HEK293 (cell line): Measurements from ENCODE around the gene BCR.

Experiments used
- CTCF ChIA-PET: fragments of 350-600 bp; formaldehyde crosslinking; extraction: SDS; loops from one replicate; lab custom pipeline; 2021; ENCODE audit warnings: antibody characterized with exemption; lab: Yijun Ruan, JAX
- POLR2A ChIA-PET: fragments of 300-600 bp; formaldehyde crosslinking; extraction: SDS; loops from one replicate; lab custom pipeline; 2020; ENCODE audit warnings: antibody characterized with exemption, inconsistent platforms; lab: Yijun Ruan, JAX
- H3K27ac ChIP-seq: fragments of 200-500 bp; sonication (Bioruptor generic); 2 replicates; pipeline ENCODE4 v1.5.1; 2014; ENCODE audit warnings: low read depth, low read length, control low read depth, inconsistent platforms; ENCODE audit errors: extremely low read depth
- H3K36me3 ChIP-seq, 2 experiments: fragments of 200-500 bp in 1 of 2; sonication (Bioruptor generic) in 1 of 2; 1 replicate in 1 of 2; 2 replicates in 1 of 2; pipeline ENCODE4 v1.5.1; 2014 to 2017; ENCODE audit warnings: inconsistent platforms in 2 of 2, low read length in 2 of 2; ENCODE audit not compliant: control insufficient read depth in 2 of 2, insufficient read depth in 1 of 2
- H3K4me1 ChIP-seq: fragments of 200-500 bp; sonication (Bioruptor generic); 2 replicates; pipeline ENCODE4 v1.5.1; 2014; ENCODE audit warnings: mild to moderate bottlenecking, low read length, inconsistent platforms; ENCODE audit not compliant: control insufficient read depth, insufficient read depth
- H3K4me3 ChIP-seq: 2 replicates; pipeline ENCODE4 v1.5.1; 2011; ENCODE audit warnings: low read depth, mild to moderate bottlenecking, control low read depth, low read length, moderate library complexity
- H3K9me3 ChIP-seq: fragments of 200-500 bp; sonication (Bioruptor generic); 2 replicates; pipeline ENCODE4 v1.5.1; 2014; ENCODE audit warnings: low read depth, low read length, inconsistent platforms; ENCODE audit not compliant: control insufficient read depth, insufficient read depth
- BCL11B ChIP-seq: fragments of 450-650 bp; formaldehyde crosslinking; IDR thresholded peaks from 2 replicates; pipeline ENCODE4 v1.5.1; 2016; ENCODE audit warnings: low read depth, missing biosample characterization, missing genetic modification characterization
- GLI2 ChIP-seq: fragments of 450-650 bp; formaldehyde crosslinking; IDR thresholded peaks from 2 replicates; pipeline ENCODE4; 2017; ENCODE audit warnings: missing biosample characterization, missing genetic modification characterization, low read depth, borderline replicate concordance
- KLF8 ChIP-seq: fragments of 450-650 bp; formaldehyde crosslinking; IDR thresholded peaks from 2 replicates; pipeline ENCODE4 v1.5.1; 2016; ENCODE audit warnings: missing biosample characterization, missing genetic modification characterization
- PRDM4 ChIP-seq: fragments of 450-650 bp; formaldehyde crosslinking; IDR thresholded peaks from 2 replicates; pipeline ENCODE4 v1.5.1; 2017; ENCODE audit warnings: missing biosample characterization, missing genetic modification characterization
- SP3 ChIP-seq: fragments of 450-650 bp; formaldehyde crosslinking; IDR thresholded peaks from 2 replicates; pipeline ENCODE4 v1.5.1; 2016; ENCODE audit warnings: missing biosample characterization, missing genetic modification characterization
- TSHZ1 ChIP-seq: fragments of 450-650 bp; formaldehyde crosslinking; IDR thresholded peaks from 2 replicates; pipeline ENCODE4 v1.5.1; 2016; ENCODE audit warnings: missing biosample characterization, missing genetic modification characterization, borderline replicate concordance
- WT1 ChIP-seq: fragments of 450-650 bp; formaldehyde crosslinking; IDR thresholded peaks from 2 replicates; pipeline ENCODE4 v1.5.1; 2016; ENCODE audit warnings: missing biosample characterization, missing genetic modification characterization
- ZBTB21 ChIP-seq: fragments of 450-650 bp; formaldehyde crosslinking; IDR thresholded peaks from 2 replicates; pipeline ENCODE4 v1.5.1; 2017; ENCODE audit warnings: missing biosample characterization, missing genetic modification characterization
- ZFP69B ChIP-seq: fragments of 450-650 bp; formaldehyde crosslinking; IDR thresholded peaks from 2 replicates; pipeline ENCODE4 v1.5.1; 2016; ENCODE audit warnings: missing biosample characterization, missing genetic modification characterization
- ZNF148 ChIP-seq: fragments of 450-650 bp; formaldehyde crosslinking; IDR thresholded peaks from 2 replicates; pipeline ENCODE4 v1.5.0; 2017; ENCODE audit warnings: missing biosample characterization, missing genetic modification characterization, borderline replicate concordance
- ZNF184 ChIP-seq: fragments of 450-650 bp; IDR thresholded peaks from 2 replicates; pipeline ENCODE4 v1.5.1; 2018; ENCODE audit warnings: missing biosample characterization, mild to moderate bottlenecking, missing genetic modification characterization
- ZNF280D ChIP-seq: fragments of 450-650 bp; formaldehyde crosslinking; IDR thresholded peaks from 2 replicates; pipeline ENCODE4 v1.5.1; 2016; ENCODE audit warnings: missing biosample characterization, missing genetic modification characterization
- ZNF362 ChIP-seq: fragments of 450-650 bp; formaldehyde crosslinking; IDR thresholded peaks from 2 replicates; pipeline ENCODE4 v1.5.1; 2016; ENCODE audit warnings: missing biosample characterization, missing genetic modification characterization
- ZNF488 ChIP-seq: fragments of 450-650 bp; formaldehyde crosslinking; IDR thresholded peaks from 2 replicates; pipeline ENCODE4 v1.5.1; 2016; ENCODE audit warnings: missing biosample characterization, missing genetic modification characterization
- ZNF548 ChIP-seq: fragments of 450-650 bp; formaldehyde crosslinking; IDR thresholded peaks from 2 replicates; pipeline ENCODE4 v1.5.1; 2016; ENCODE audit warnings: missing biosample characterization, missing genetic modification characterization
- ZNF585B ChIP-seq: fragments of 450-650 bp; formaldehyde crosslinking; IDR thresholded peaks from 2 replicates; pipeline ENCODE4 v1.5.1; 2016; ENCODE audit warnings: missing biosample characterization, missing genetic modification characterization
- ZNF658 ChIP-seq: fragments of 450-650 bp; formaldehyde crosslinking; IDR thresholded peaks from 2 replicates; pipeline ENCODE4; 2016; ENCODE audit warnings: missing biosample characterization, missing genetic modification characterization
- ZNF776 ChIP-seq: fragments of 450-650 bp; formaldehyde crosslinking; IDR thresholded peaks from 2 replicates; pipeline ENCODE4 v1.5.0; 2017; ENCODE audit warnings: missing biosample characterization, missing genetic modification characterization, borderline replicate concordance
- ZNF843 ChIP-seq: fragments of 450-650 bp; formaldehyde crosslinking; IDR thresholded peaks from 2 replicates; pipeline ENCODE4 v1.5.1; 2016; ENCODE audit warnings: missing biosample characterization, missing genetic modification characterization
- ZSCAN30 ChIP-seq: fragments of 450-650 bp; IDR thresholded peaks from 2 replicates; pipeline ENCODE4 v1.5.1; 2018; ENCODE audit warnings: missing biosample characterization, mild to moderate bottlenecking, missing genetic modification characterization, moderate library complexity
- ZSCAN4 ChIP-seq: fragments of 450-650 bp; formaldehyde crosslinking; IDR thresholded peaks from 2 replicates; pipeline ENCODE4 v1.5.1; 2017; ENCODE audit warnings: missing biosample characterization, missing genetic modification characterization

BCR gene

GRCh38 chr22:23187211-23187610 is 6.9 kb downstream of the BCR start (continued):
- TF ChIP-seq PRDM4 (tag by site-specific recombination) (no peak), ZNF658 (tag by site-specific recombination) (no peak), KLF8 (tag by site-specific recombination) (no peak), ZSCAN4 (no peak), ZNF362 (tag by site-specific recombination) (0 out of 2 replicates have a peak, but pooled peaks have one; percentile 35), ZNF843 (tag by site-specific recombination) (no peak), ZNF184 (no peak), ZNF585B (tag by site-specific recombination) (no peak), BCL11B (tag by site-specific recombination) (no peak), WT1 (no peak), GLI2 (tag by site-specific recombination) (no peak), ZBTB21 (tag by site-specific recombination) (no peak), ZNF776 (no peak)
- TF ChIP-seq, all 188 proteins: peak for 4

GRCh38 chr22:23187871-23188700 is 7.8 kb downstream of the BCR start:
- Histone ChIP-seq H3K36me3 (peaks cover 0 to 46% of the 10 kb centered on the region in 2 experiments; a peak in 1 of 3 replicates), H3K4me1 (no peaks in the 10 kb centered on the region; the same call in 1 of the 2 replicates), H3K9me3 (no peaks in the 10 kb centered on the region), H3K4me3 (no peak overlapping the region), H3K27ac (no peak overlapping the region)
- CTCF ChIA-PET, result interaction anchor here (0.6 to 1.5 kb wide), 6 partner anchors 7 to 94 kb away, joined by 3 to 6 read pairs (median 4); partner anchors contain the start of gene BCR
- POLR2A ChIA-PET, result no interaction called here
- TF ChIP-seq ZNF280D (tag by site-specific recombination) (no peak), ZFP69B (tag by site-specific recombination) (no peak), ZNF148 (tag by site-specific recombination) (no peak), ZNF548 (tag by site-specific recombination) (no peak), ZNF488 (tag by site-specific recombination) (no peak), SP3 (no peak), TSHZ1 (tag by site-specific recombination) (no peak), ZSCAN30 (no peak)
